GM03348 (cell line): ENCODE results near the gene NDUFB10.
A peak's percentile ranks its signal among the peaks of the same experiment; 100 is the strongest.

Experiments
- DNase-seq: peaks from one replicate; pipeline ENCODE4 v3.0.0; 2012; ENCODE audit warnings: low spot score

NDUFB10 gene

DNA sequence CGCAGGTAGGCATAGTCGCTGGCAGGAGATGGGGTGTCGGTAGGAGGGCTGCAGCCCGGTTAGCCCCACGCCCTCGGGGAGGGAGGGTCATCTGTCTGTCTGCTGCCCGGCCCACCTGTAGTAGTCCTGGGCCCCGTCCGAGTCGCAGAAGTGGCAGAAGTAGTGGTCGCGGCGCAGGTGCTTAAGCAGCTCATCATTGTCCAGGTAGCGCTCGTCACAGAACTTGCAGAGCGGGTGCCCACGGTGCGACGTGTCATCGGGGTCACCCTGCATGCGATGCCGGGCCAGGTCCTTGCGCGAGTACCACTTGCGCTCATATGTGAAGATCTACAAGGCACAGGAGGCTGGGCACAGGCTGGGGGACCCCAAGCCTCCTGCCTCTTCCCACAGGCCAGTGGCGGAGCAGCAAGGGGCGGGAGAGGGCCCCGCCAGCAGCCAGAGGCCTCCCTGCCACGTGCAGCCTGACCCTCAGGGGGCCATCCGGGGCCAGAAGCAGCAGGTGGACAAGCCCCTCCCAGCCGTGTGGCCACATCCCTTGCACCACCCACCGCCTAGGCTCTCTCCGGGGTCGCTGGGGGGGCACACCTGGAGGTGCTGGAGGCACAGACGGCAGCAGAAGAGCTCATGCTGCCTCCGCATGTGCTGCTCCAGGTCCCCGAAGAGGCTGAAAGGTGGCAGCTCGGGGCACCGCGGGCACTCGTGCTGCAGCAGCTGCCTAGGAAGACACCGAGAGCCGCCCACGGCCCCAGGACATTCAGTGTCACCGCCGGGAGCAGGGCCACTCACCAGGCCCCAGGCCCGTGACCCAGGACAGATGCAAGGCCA lies 43.3 kb downstream of the NDUFB10 start:
- no peak for DNase-seq

DNA sequence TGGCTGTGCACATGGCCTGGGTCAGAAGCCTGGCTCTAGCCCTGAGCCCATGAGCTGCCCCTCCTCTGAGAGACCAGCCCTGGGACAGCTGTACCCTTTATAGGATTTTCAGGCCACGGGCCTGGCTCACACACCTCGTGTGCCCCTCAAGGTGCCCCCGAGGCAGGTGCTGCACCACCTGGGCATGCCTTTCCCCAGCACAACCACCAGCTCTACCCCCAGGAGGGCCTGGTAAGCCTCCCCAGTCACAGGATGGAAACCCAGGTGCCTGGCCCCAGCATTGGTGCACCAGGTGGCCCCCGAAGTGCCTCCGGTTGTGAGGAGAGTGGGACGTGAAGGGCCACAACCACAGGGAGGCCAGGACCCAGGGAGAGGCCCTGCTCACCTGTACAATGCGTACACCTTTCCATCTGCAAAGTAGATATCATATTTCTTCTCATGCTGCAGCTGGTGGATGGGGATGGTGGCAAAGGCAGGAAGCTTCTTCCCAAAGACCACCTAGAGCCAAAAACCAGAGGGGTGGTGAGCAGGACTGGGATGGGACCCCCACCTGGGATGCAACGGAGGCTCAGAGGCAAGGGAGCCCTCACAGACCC lies 44.0 kb downstream of the NDUFB10 start:
- no peak for DNase-seq

- DNase-seq: peak; percentile 94
Observed at GRCh38 chr16:2003827-2004641, 44.7 kb downstream of the NDUFB10 start.

DNA sequence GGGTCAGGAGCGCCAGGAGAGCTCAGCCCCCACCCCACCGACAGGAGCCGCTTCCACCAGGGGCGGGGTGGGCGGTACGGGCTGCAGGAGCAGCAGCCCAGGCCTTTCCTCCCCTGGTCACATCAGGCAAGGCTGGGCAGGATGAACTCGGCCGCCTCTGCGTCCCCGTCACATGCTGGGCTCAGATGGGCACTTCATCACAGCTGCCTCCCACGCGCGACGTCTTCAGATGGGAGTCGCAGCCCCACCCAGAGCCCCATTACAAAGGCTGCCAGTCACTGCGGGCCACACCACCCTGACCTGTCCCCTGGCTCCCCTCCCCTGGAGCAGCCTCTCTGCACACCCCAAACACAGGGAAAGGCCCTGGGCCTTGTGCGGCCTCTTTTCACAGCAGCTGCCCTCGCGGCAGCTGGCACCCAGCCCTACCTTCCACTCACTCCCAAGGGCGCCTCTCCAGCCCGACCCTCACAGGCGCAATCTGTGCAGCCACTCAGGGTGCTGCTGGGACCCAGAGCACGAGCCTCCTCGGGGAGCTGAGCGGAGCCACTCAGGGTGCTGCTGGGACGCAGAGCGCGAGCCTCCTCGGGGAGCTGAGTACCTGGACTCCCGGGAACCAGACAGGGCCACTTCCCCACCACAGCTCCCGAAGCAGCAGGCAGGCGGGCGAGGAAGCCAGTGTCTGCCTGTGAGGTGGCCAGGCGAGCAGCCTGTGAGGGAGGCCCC lies 45.6 kb downstream of the NDUFB10 start:
- DNase-seq: no peak

GRCh38 chr16:2005646-2006045 lies 46.3 kb downstream of the NDUFB10 start:
- no peak for DNase-seq

- no peak for DNase-seq
Observed at GRCh38 chr16:2006317-2006716, 47.0 kb downstream of the NDUFB10 start.

- DNase-seq: no peak
Observed at GRCh38 chr16:2007081-2007836, 47.9 kb downstream of the NDUFB10 start.

GRCh38 chr16:2008009-2008526 lies 48.7 kb downstream of the NDUFB10 start:
- peak; percentile 89 for DNase-seq

DNA sequence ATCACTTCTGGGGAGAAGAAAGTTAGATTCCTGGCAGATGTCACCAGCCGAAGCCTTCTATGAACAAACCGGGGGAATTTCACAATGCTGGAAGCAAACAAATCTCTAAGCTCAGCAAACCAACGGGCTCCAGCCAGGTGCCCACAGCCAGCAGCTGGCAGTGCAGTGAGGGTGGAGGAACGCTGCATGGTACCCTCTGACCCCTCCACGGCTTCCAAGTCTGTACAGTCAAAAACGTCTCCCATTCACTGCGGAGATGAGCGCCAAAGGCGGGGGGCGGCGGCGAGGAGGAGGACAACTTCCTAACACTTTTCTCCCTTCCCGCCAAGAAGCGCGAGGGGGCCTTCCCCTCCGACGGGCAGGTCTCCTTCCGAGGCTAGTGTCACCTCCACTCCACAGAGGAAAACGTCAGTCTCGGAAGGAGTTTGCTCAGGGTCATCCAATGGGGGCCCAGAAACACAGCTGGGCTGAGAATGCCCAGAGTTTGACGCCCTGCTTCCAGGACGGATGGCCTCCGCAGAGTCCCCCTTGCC lies 49.4 kb downstream of the NDUFB10 start:
- peak; percentile 53 for DNase-seq

DNA sequence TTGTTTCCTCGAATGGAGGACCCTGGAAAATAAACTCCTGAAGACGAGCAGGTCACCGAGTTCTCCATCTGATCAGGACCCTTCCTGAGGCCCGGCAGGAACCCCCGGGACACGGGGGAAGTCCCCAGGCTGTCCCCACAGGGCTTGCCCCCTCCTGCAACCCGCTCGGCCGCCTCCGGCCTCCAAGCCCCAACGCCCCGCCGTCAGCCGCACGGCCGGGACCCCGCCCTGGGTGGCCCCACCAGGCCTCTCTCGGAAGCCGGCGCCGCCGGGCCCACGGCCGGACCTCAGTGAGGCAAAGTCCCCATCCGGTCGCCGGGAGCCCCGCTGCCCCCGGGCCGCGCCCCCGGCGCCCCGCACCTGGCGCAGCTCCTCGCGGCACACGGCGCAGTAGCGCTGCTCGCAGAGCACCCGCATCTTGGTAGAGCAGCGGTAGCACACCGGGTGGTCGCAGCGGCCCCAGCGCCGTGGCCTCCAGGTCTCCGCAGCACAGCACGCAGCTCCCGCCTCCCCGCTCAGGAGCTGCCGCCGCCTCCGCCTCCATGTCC lies 49.9 kb downstream of the NDUFB10 start:
- no peak for DNase-seq

- DNase-seq: peak; percentile 96
Observed at GRCh38 chr16:2009791-2010510, 50.6 kb downstream of the NDUFB10 start, which contains the start of gene ZNF598. Gene ZNF598 (minus strand): TSS chr16:2009821.
